HG03457 (cell line): ENCODE measurements around the gene OLFM1.

ENCODE experiments used
- ATAC-seq: cut with Tn5 transposase; IDR thresholded peaks from one replicate; pipeline ENCODE4 v1.9.1; 2021; ENCODE audit warnings: moderate number of reproducible peaks; ENCODE audit not compliant: unreplicated experiment

The OLFM1 gene

GRCh38 chr9:135087489-135087792 lies at the start of gene OLFM1:
TSS of gene OLFM1 (plus strand) at chr9:135087668. CDS start at chr9:135087990, 322 bp downstream.
- no peak for ATAC-seq

DNA sequence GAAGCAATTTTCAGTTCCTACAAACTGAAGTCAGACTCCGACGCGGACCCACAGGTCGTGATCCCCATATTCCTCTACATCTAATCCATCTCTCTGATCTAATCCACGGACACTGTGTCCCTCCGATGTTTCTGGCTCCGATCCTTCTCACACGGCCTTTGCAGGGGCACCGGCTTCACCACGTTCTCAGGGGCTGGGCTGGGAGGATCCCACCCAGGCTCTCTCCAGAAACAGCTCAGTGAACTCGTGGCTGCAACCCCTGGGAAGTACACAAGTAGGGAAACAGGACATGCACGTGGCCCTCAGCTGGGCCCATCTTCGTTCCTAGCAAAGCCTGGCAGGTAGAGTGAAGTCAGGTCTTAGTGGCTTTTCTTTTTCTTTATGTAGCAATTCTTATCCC lies 49.1 kb upstream of the OLFM1 start:
- no peak for ATAC-seq

- ATAC-seq, result no peak
Observed at GRCh38 chr9:135038826-135039225, 48.6 kb upstream of the OLFM1 start.

DNA sequence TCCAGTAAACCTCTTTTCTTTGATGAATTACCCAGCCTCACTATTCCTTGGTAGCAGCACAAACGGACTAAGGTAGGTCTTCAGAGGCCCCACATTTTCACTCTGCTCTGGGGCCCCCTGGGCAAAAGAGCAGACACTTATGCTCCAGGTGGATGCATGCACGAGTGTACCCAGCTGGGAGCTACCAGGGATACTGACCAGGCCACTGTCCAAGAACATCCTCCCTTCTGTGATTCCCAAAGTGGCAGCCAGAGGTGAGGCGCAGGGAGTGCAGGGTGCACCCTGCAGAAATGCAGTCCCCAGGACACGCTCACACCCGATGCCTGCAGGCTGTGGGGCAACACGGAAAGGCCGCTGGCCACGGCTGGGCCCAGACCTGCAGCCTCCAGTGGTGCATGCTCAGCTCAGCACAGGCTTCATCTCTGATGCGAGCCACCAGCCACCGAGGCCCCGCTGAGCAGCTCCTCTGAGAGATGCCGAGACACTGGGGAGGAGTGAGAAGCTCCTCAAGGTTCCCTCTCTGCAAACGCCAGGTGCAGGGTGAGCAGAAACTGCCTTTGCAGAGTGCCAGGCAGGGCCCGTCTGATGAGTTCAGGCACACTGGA lies 48.1 kb upstream of the OLFM1 start:
- ATAC-seq, result no peak

DNA sequence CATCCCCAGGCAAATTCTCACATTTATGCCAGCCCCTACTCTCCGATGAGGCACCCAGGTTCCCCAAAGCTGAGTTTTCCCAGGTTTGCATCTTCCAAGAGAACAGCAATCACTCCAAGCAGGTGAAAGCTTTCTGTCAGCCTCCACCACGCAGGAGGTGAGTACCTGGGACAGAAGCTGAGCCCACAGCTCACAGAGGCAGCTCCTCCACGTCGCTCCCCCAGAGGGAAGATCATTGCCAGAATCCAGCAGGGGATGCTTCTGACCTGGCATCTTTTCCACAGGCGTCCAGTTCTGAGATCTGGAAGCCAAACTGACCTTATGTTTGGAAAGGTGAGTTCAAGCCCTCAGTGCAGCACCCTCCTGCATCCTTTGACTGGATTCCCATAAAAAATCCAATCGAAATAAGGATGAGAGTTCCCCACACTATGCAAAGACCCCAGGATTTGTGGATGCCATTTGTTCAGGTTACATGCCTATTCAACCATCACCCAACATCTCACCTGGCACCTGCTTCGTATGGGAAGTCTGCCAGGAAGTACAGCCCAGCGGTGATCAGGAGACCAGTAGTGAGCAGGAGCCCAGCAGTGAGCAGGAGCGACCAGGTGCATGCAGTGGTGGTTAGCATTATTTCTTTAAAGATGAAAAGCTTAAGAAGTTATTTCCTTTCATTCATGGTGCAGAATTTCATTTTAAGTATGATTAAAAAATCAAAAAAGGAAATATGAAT lies 47.4 kb upstream of the OLFM1 start:
- no peak for ATAC-seq

DNA sequence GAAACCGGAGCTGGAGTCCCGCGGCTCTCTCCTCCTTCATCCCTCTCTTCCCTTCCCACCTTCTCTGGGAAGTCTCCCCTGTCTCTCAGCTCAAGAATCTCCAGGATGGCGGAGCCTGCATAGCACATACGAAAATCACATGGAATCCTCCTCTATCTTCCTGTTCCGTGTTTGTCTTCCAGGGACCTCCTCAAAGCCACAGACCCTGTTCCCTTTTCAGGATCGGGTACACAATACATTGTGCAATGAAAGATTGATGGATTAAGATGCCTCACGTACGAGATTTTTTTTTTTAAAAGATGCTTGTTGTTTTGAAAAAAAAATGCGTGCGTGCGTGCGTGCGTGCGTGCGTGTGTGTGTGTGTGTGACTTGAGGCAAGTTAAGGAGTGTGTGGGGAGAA lies 46.6 kb upstream of the OLFM1 start:
- no peak for ATAC-seq

GRCh38 chr9:135043345-135043744 lies 44.1 kb upstream of the OLFM1 start:
- ATAC-seq, result no peak

DNA sequence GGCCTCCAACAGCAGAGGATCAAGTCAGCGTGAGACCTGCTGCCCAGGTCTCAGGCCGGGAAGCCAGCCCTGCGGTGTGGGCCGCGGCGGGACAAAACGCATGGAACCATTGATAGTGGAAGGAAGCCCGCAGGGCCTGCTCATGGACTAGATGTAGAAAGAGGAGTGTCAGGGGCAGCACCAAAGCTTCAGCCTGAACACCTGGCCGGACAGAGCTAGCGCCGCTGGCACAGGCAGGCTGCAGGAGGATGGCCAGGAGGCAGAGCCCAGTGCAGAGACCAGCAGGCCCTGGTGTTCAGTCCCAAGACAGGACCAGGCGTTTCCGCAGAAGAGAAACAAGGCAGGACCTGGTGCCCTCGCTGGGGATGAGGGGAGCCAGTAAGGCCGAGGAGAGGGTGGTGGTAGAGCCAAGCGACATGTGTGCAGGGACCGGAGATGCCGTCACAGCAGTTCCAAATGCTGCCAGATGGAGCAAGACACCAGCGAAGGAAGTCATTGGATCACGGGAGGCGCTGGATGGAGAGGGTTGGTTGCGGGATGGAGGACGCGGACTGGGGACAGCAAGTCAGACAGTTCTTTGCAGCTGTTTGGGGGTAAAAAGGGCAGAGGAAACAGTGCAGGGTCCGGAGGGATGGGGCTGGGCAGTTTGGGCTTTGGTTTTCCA lies 42.1 kb upstream of the OLFM1 start:
- ATAC-seq, result no peak

- ATAC-seq, result no peak
Observed at GRCh38 chr9:135045928-135046738, 41.3 kb upstream of the OLFM1 start.

GRCh38 chr9:135046739-135047350 lies 40.6 kb upstream of the OLFM1 start:
- ATAC-seq, result no peak

DNA sequence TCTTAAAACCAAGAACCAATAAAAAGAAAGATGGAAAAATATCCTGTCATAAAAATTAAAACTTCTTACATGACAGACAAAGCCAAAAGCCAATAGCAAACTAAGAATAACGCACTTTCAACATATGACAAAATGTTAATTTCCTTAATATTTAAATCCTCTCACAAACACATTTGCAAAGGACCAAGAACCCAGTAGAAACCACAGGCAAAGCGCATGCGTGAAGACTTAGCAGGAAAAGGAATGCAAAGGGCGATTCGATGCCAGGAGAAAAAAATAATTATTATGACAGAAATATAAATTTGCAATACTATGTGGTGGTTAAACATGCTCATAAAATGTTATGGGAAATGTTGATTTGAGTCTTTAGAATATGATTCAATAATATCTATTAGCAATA lies 39.9 kb upstream of the OLFM1 start:
- ATAC-seq, result no peak

GRCh38 chr9:135048046-135048757 lies 39.3 kb upstream of the OLFM1 start:
- ATAC-seq, result no peak

DNA sequence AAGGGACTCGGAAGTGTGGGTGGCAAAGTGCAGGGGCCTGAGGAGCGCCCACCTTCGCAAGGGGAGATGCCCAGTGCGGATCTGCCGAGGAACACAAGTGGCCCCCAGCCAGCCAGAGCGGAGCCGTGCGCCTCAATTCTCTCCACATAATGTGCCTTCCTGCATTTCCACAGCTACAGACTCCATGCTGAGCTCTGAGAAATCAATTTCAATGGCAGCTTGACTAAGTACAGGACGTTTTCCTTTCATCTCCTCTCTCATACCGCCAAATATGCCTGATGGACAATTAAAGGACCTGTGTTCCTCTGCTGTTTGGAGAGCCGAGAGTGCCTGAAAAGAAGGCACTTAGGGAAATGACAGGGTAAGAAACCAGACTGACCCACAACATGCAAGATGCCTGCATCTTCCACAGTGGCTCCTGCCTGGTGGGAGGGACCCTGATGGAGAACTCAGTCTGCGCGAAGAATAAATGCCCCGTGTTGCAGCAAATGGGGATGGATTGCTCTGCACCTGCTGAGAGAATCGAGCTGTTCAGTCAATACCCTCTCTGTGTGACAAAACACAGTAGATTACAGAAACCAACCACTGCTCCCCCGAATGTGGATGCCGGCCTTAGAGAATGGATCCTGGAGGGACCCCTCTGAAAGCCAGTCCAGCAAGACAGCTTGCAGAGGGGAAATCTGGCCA lies 38.6 kb upstream of the OLFM1 start:
- ATAC-seq, result no peak

DNA sequence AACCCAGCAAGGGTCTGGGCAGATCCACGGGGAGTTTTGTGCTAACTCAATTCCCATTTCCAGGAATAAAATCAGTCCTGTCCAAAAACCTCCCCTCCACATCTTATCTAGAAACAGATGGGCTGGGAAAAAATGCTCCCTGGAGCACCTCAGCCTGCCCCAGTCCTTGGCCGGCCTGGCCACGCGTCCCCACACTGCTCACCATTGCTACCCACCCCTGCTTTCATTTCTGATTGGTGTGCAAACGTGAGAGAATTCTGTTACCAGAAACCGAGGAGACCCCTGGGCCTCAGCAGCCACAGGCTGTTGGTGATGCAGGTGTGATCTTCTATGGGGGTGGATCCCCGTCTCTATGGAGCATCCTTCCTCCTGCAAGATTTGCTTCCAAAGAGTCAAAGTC lies 38.0 kb upstream of the OLFM1 start:
- no peak for ATAC-seq

DNA sequence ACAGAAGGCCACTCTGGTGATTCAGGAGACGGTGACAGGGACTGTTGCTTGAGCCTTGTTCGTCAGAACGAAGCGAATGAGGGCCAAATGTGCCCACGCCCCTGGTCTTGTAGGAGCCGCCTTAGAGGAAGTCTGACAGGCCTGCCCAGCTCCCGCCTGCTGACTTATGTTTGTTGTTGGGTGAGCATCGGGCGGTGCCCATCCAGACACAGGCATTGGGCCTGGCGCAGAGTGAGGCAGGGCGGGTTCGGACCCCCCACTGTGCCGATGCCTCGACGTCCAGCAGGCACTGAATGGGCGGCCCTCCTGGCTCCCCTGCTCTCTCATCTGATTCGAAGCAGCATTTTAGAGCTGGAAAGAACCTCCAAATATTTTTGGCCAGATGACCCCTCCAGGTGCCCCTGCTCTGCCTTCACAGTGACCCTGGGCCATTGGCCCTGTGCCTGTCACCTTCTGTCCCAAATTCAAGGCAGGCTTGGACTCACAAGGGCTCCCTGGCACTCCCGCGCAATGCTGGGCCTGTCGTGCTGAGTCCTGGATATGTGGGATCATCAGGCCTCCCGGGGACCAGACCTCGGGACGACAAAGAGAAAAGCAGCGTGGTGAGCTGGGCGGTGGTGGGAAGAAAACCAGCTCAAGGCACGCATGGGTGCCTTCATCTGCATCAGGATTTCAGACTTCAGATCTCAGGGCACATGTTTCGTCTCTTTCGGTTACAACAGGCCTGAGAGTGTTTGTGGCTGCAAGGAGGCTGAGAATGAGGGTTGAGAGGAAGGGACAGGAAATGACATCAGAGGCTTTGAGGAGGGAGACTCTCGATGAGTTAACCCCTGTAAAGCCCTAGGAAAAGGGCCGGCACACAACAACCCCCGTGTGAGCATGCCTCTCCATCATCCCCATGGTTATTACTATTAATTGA lies 37.1 kb upstream of the OLFM1 start:
- ATAC-seq, result no peak

DNA sequence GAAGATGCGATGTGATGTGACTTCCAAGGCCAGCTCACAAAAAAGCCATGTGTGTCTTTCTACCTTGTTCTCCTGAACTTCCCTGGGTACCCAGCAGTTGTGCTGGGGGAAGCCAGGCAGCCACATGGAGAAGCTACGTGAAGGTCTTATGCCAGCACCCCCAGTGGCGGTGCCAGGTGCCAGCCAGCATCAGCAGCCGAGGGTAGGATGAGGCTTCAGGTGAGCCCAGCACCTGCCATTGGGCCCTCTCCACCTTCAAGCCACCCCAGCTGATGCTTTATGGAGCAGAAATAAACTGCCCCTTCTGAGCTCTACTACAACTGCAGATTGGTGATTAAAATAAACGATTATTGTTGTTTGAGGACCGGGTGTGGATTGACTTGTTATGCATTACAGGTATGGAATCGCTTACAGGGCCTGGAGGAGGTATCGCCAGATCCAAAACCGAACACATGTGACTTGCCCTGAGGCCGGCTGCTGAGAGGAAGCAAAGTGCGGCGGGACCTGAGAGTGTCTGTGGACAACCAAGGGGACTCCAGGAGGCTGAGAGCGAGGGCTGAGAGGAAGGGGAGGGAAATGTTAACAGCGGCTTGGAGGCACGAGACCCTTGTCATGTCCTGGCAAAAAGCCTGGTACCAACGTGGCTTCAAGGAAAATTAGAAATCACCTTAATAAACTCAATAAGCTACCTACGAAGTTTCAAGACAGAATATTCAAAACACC lies 36.0 kb upstream of the OLFM1 start:
- no peak for ATAC-seq

- ATAC-seq, result no peak
Observed at GRCh38 chr9:135053133-135053532, 34.3 kb upstream of the OLFM1 start.

GRCh38 chr9:135055181-135055580 lies 32.3 kb upstream of the OLFM1 start:
- no peak for ATAC-seq
